Endothelial cell of umbilical vein (primary cell): ENCODE results near the gene MAPK1IP1L.

Experiments
- EZH2 ChIP-seq: IDR thresholded peaks from 2 replicates; pipeline ENCODE4 v1.6.1; 2012; ENCODE audit warnings: borderline replicate concordance, low read depth, mild to moderate bottlenecking, moderate library complexity, low read length, inconsistent platforms; ENCODE audit not compliant: severe bottlenecking
- MAX ChIP-seq: IDR thresholded peaks from 2 replicates; pipeline ENCODE4 v1.6.1; 2011; ENCODE audit not compliant: insufficient read depth, insufficient read length
- MYC ChIP-seq: IDR thresholded peaks from one replicate; pipeline ENCODE4 v1.6.1; 2011; ENCODE audit warnings: mild to moderate bottlenecking, low read depth, low read length
- POLR2A ChIP-seq: IDR thresholded peaks from 2 replicates; pipeline ENCODE4 v1.6.1; 2012; ENCODE audit warnings: low read depth, mild to moderate bottlenecking, control low read depth, low read length
- POLR2AphosphoS5 ChIP-seq: IDR thresholded peaks from 2 replicates; pipeline ENCODE4 v1.6.1; 2012; ENCODE audit warnings: low read depth, mild to moderate bottlenecking, control low read depth, low read length, moderate library complexity; ENCODE audit not compliant: insufficient read depth
- TF ChIP-seq, protein P1 (sequence below), 2 donors: IDR thresholded peaks; 1 replicate in 1 of 2; 2 replicates in 1 of 2; pipeline ENCODE4 v1.5.1; 2011; ENCODE audit warnings: low read length in 2 of 2, mild to moderate bottlenecking in 2 of 2, moderate library complexity in 2 of 2, control low read depth in 1 of 2, inconsistent platforms in 1 of 2, low read depth in 1 of 2; ENCODE audit not compliant: insufficient read depth in 1 of 2; ENCODE audit errors: extremely low read depth in 1 of 2

GRCh38 chr14:55048900-55049436 is 2.5 kb upstream of the MAPK1IP1L start:
- TF ChIP-seq, protein P1, sequence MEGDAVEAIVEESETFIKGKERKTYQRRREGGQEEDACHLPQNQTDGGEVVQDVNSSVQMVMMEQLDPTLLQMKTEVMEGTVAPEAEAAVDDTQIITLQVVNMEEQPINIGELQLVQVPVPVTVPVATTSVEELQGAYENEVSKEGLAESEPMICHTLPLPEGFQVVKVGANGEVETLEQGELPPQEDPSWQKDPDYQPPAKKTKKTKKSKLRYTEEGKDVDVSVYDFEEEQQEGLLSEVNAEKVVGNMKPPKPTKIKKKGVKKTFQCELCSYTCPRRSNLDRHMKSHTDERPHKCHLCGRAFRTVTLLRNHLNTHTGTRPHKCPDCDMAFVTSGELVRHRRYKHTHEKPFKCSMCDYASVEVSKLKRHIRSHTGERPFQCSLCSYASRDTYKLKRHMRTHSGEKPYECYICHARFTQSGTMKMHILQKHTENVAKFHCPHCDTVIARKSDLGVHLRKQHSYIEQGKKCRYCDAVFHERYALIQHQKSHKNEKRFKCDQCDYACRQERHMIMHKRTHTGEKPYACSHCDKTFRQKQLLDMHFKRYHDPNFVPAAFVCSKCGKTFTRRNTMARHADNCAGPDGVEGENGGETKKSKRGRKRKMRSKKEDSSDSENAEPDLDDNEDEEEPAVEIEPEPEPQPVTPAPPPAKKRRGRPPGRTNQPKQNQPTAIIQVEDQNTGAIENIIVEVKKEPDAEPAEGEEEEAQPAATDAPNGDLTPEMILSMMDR (IDR thresholded peaks at IDR 0.05; ENCODE audit: extremely low read depth in 1 of 2, insufficient read depth in 1 of 2, low read depth in 1 of 2, low read length in 2 of 2): no peak
- no peak for TF ChIP-seq EZH2
- TF ChIP-seq POLR2AphosphoS5: no peak
- TF ChIP-seq POLR2A: no peak
- TF ChIP-seq MYC: no peak
- TF ChIP-seq MAX: no peak
